Prostate gland (tissue), 2 donors: ENCODE data around the gene SEZ6L2. TPM values are rescaled to one million over a fixed set of nuclear protein-coding genes. Genes with fewer than 3 reads are reported as not detected.
"Not testable (repeated sequence)": the region's sequence is repeated elsewhere in the genome, so short reads cannot be mapped to it uniquely, and the experiment has no call there.

ENCODE experiments used
- DNase-seq: peaks from one replicate; pipeline ENCODE4 v3.0.0-alpha.2; 2019; ENCODE audit warnings: low spot score
- H3K27ac ChIP-seq, 2 donors: fragments of 200-600 bp; sonication (generic); 2 replicates each; pipeline ENCODE4 v1.5.1; 2017 to 2019
- H3K27me3 ChIP-seq: fragments of 200-600 bp; sonication (generic); replicated peaks from 2 replicates; pipeline ENCODE4 v1.5.1; 2019; ENCODE audit not compliant: insufficient read depth
- H3K36me3 ChIP-seq, 2 donors: fragments of 200-600 bp; sonication (generic); 1 replicate in 1 of 2; 2 replicates in 1 of 2; pipeline versions ENCODE4 v1.5.1 to v1.8.1; 2017 to 2019
- H3K4me1 ChIP-seq: fragments of 200-600 bp; sonication (generic); replicated peaks from 2 replicates; pipeline ENCODE4 v1.5.1; 2019
- H3K4me3 ChIP-seq, 2 donors: fragments of 200-600 bp; sonication (generic); 2 replicates each; pipeline ENCODE4 v1.5.1; 2017 to 2019
- H3K9me3 ChIP-seq: fragments of 200-600 bp; sonication (generic); 2 replicates; pipeline ENCODE4 v1.5.1; 2017
- POLR2A ChIP-seq: fragments of 450-650 bp; IDR thresholded peaks from one replicate; pipeline ENCODE4 v1.6.1; 2016; ENCODE audit warnings: antibody characterized with exemption, mild to moderate bottlenecking
- POLR2AphosphoS5 ChIP-seq: sonication (generic); formaldehyde crosslinking; IDR thresholded peaks from one replicate; pipeline ENCODE4 v1.6.1; 2017; ENCODE audit warnings: antibody characterized with exemption
- WGBS: methylation state at CpG from one replicate; pipeline ENCODE4 v1.1.5; 2018; 5-methylcytosine and 5-hydroxymethylcytosine counted together
- intact Hi-C: fragments of 100-400 bp; cut with DNase I; formaldehyde crosslinking; loops from one replicate; pipeline ENCODE4 v1.14.2; 2022
- total RNA-seq, 2 donors: library from RNA; depleted of rRNA; stranded (reverse); fragments of >200 nt; gene quantifications; one replicate each; pipeline ENCODE4 v1.1.0, GENCODE V29; 2016
- TF ChIP-seq, protein P1 (sequence below), 4 experiments: fragments of 200-600 bp in 2 of 4; fragments of 450-650 bp in 2 of 4; sonication (generic) in 2 of 4; IDR thresholded peaks; 1 replicate in 3 of 4; 2 replicates in 1 of 4; pipeline ENCODE4 v1.5.1; 2016 to 2019; ENCODE audit warnings: antibody characterized with exemption in 4 of 4, mild to moderate bottlenecking in 2 of 4, moderate library complexity in 2 of 4

SEZ6L2 gene
- total RNA-seq, 2 donors from 2014 or later, result 60.7 to 62.9 TPM

DNA sequence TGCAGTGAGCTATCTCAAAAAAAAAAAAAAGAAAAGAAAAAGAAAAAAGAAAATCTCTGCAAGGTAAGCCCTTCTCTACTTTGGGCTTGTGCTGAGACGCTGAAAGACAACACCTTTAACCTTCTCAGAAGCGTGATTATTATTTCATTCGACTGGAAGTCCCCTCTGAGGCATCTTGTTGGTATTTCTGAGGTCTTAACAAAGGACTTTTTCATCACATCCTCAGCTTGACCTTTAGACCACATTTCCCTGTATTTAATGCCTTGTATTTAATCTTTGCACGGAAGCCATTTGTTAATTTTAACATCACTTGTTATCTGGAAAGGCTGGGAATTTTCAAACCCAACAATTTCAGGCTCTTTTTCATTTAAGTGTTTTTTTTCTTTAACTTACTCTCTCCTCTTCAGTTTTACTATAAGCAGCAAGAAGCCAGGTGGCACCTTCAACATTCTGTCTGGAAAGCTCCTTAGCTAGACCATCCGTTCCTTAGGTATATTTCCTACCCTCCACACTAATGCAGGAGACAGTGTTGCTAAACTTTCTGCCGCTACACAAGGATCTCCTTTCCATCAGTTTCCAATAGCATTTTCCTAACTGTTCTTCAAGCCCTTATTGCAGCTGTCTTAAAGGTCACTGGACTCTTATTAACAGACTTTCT, 16.4 kb upstream of the SEZ6L2 start:
- H3K27ac ChIP-seq, result no peak overlapping the region
- no peak overlapping the region for H3K4me3 ChIP-seq
- no peaks in the 10 kb centered on the region for H3K27me3 ChIP-seq
- H3K9me3 ChIP-seq, result no peaks in the 10 kb centered on the region
- no peaks in the 10 kb centered on the region for H3K4me1 ChIP-seq
- no peak for DNase-seq
- intact Hi-C loops, result no loop called here
- H3K36me3 ChIP-seq, result peaks cover 0 to under 1% of the 10 kb centered on the region in 2 donors
- TF ChIP-seq POLR2AphosphoS5, result no peak
- TF ChIP-seq POLR2A, result no peak
- TF ChIP-seq, protein P1, sequence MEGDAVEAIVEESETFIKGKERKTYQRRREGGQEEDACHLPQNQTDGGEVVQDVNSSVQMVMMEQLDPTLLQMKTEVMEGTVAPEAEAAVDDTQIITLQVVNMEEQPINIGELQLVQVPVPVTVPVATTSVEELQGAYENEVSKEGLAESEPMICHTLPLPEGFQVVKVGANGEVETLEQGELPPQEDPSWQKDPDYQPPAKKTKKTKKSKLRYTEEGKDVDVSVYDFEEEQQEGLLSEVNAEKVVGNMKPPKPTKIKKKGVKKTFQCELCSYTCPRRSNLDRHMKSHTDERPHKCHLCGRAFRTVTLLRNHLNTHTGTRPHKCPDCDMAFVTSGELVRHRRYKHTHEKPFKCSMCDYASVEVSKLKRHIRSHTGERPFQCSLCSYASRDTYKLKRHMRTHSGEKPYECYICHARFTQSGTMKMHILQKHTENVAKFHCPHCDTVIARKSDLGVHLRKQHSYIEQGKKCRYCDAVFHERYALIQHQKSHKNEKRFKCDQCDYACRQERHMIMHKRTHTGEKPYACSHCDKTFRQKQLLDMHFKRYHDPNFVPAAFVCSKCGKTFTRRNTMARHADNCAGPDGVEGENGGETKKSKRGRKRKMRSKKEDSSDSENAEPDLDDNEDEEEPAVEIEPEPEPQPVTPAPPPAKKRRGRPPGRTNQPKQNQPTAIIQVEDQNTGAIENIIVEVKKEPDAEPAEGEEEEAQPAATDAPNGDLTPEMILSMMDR (IDR thresholded peaks at IDR 0.05), result no peak
- 88% methylated on average over 6 of the region's 6 CpGs for WGBS

DNA sequence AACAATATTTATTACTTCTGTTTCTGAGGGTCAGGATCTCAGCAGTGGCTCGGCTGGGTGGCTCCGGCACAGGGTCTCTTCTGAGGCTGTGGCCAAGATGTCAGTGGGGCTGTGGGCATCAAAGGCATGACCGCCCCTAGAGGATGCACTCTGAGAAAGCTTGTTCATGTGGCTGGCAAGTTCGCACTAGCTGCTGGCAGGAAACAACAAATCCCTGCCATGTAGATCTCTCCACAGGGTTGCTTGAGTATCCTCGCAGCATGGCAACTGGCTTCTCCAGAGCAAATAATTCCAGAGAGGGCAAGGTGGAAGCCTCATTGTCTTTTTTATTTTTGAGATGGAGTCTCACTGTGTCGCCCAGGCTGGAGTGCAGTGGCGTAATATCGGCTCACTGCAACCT, 14.2 kb upstream of the SEZ6L2 start:
- Histone ChIP-seq H3K36me3 (no peaks in the 10 kb centered on the region), H3K4me1 (no peaks in the 10 kb centered on the region)
- DNase-seq, result no peak

DNA sequence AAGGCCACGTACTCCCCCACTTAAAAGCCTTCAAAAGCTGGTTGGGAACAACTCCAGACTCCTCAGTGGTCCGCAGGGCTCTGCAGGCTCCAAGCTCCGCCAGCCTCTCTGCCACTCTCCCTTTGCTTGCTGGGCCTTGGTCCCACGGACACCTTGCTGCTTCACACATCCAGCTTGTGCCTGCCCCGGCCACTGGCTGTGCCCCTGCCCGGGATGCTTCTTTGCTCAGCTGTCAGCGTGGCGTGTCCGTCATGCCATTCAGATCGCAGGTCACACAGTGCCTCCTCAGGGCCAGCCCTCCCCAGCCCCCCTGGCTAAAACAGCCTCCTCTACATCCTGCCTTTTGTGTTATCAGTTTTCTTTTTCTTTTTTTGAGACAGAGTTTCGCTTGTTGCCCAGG, 12.7 kb upstream of the SEZ6L2 start:
- Histone ChIP-seq H3K4me1 (no peaks in the 10 kb centered on the region), H3K27ac (no peak overlapping the region), H3K36me3 (no peaks in the 10 kb centered on the region), H3K27me3 (no peaks in the 10 kb centered on the region), H3K4me3 (no peak overlapping the region), H3K9me3 (no peaks in the 10 kb centered on the region)
- WGBS, result 70% methylated on average over 11 of the region's 11 CpGs
- TF ChIP-seq POLR2AphosphoS5 (no peak), POLR2A (no peak)
- TF ChIP-seq, protein P1 (IDR thresholded peaks at IDR 0.05), result no peak
- DNase-seq, result no peak
- intact Hi-C loops, result no loop called here

More for the DNA sequence above, 14.2 kb upstream of the SEZ6L2 start:
- Histone ChIP-seq H3K4me3 (no peak overlapping the region), H3K27ac (no peak overlapping the region), H3K9me3 (no peaks in the 10 kb centered on the region), H3K27me3 (no peaks in the 10 kb centered on the region)
- intact Hi-C loops, result no loop called here
- no peak for TF ChIP-seq POLR2A
- no peak for TF ChIP-seq POLR2AphosphoS5
- TF ChIP-seq, protein P1 (IDR thresholded peaks at IDR 0.05), result no peak
- WGBS, result 95% methylated on average over 8 of the region's 8 CpGs

DNA sequence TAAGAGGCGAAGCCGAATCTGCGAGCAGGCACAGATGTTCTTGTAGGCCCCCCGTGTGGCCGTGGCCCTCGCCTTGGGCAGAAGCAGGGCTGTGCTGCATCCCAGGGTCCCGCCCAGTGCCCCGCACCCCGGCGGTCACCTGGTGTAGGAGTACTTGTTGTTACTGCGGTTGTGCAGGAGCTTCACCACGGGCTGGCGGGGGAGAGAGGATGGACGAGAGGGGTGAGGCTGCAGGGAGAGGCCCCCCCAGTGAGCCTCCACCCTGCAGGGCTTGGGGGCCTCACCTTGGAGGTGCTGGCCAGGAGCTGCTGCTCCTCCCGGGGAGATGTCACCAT, 12.3 kb upstream of the SEZ6L2 start:
- Histone ChIP-seq H3K9me3 (no peaks in the 10 kb centered on the region), H3K4me3 (no peak overlapping the region), H3K36me3 (no peaks in the 10 kb centered on the region), H3K27me3 (no peaks in the 10 kb centered on the region), H3K27ac (no peak overlapping the region), H3K4me1 (no peaks in the 10 kb centered on the region)
- WGBS, result 80% methylated on average over 12 of the region's 15 CpGs
- intact Hi-C loops, result no loop called here
- no peak for TF ChIP-seq POLR2A
- no peak for TF ChIP-seq POLR2AphosphoS5
- TF ChIP-seq, protein P1 (IDR thresholded peaks at IDR 0.05), result no peak
- DNase-seq, result no peak

DNA sequence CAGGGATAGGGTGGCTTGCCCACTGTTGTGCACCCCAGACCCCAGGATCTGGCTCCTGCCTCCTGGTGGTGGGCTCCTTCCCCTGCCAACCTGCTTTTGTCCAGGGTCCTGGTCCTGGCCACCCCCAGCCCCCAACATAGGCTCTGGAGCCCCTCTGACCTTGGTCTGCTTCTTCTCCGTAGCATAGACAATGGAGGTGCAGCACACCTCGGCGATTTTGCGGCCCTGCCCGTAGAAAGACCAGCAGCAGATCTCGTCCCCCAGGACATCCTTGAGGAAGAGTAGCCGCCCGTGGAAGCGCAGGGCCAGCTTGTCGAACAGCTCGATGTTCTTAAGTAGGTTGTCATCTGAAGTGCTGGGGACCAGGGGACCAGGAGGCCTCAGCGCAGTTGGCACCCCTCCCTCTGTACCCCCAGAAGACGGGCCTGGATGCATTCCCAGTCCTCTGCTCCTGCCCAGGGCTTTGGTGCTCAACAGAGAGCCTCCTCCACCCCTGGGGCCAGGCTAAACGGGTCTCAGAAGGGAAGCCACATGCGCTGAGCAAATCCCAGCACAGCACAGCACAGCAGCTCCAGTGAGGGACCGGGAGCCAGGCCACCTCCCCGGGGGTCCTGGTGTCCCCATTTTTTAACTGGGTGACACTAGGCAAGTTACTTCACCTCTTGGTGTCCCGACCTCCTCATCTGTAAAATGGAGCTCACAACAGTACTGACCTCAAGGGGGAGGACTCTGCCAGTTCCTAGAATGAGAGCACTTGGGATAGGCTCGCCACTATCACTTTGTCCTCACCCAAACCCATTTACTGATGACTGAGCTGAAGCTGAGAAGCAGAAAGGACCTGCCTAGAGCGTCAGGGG, 11.7 kb upstream of the SEZ6L2 start:
- TF ChIP-seq POLR2AphosphoS5 (no peak), POLR2A (no peak)
- TF ChIP-seq, protein P1 (IDR thresholded peaks at IDR 0.05), result no peak
- Histone ChIP-seq H3K4me3 (no peak overlapping the region), H3K27ac (no peak overlapping the region), H3K4me1 (no peaks in the 10 kb centered on the region), H3K9me3 (no peaks in the 10 kb centered on the region), H3K36me3 (no peaks in the 10 kb centered on the region), H3K27me3 (no peaks in the 10 kb centered on the region)
- intact Hi-C loops, result no loop called here
- WGBS, result 86% methylated on average over 18 of the region's 20 CpGs
- no peak for DNase-seq

DNA sequence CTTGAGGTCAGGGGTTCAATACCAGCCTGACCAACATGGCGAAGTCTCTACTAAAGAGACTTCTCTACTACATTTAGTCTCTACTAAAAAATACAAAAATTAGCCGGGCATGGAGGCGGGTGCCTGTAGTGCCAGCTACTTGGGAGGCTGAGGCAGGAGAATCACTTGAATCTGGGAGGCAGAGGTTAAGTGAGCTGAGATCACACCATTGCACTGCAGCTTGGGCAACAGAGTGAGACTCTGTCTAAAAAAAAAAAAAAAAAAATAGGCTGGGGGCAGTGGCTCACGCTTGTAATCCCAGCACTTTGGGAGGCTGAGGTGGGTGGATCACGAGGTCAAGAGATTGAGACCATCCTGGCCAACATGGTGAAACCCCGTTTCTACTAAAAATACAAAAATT, 10.5 kb upstream of the SEZ6L2 start:
- H3K27me3 ChIP-seq, H3K36me3 ChIP-seq, intact Hi-C loops, H3K27ac ChIP-seq, H3K4me1 ChIP-seq, H3K4me3 ChIP-seq, H3K9me3 ChIP-seq, DNase-seq: not testable (repeated sequence)
- 76% methylated on average over 6 of the region's 6 CpGs for WGBS
